ENCODE data around the gene C1QTNF6. TPM values are rescaled to one million over a fixed set of nuclear protein-coding genes. Genes with fewer than 3 reads are reported as not detected.

Gene C1QTNF6
- polyA plus RNA-seq, 1 donor from 2014 or later, result 5.3 TPM

Small RNA genes within 50 kb of the gene (small RNA-seq; reads per million reads assigned to genes)
- 0 reads per million in 3 experiments for gene Z82188.1

Other genes starting within 250 kb of the C1QTNF6 start
- 5.4 and 5.8 TPM in 2 replicates for gene TST, start 168.8 kb downstream of the C1QTNF6 start, polyA plus RNA-seq
- 54.5 and 56.0 TPM in 2 replicates for gene MPST, start 168.5 kb downstream of the C1QTNF6 start, polyA plus RNA-seq
- gene KCTD17, start 136.5 kb downstream of the C1QTNF6 start, polyA plus RNA-seq, result 96.3 and 111 TPM in 2 replicates
- not detected in 2 replicates for gene TMPRSS6, start 78.5 kb downstream of the C1QTNF6 start, polyA plus RNA-seq
- not detected in 2 replicates for gene IL2RB, start 38.3 kb downstream of the C1QTNF6 start, polyA plus RNA-seq
- gene SSTR3, start 24.2 kb upstream of the C1QTNF6 start, polyA plus RNA-seq, result not detected in 2 replicates
- not detected in 2 replicates for gene RAC2, start 56.0 kb upstream of the C1QTNF6 start, polyA plus RNA-seq
- not detected in 2 replicates for gene CYTH4, start 94.3 kb upstream of the C1QTNF6 start, polyA plus RNA-seq
- 4.4 and 5.2 TPM in 2 replicates for gene ELFN2, start 239.2 kb upstream of the C1QTNF6 start, polyA plus RNA-seq

All from neural cell (in vitro differentiated cells).